ENCODE results near the gene UNC79. TPM values are rescaled to one million over a fixed set of nuclear protein-coding genes. Genes with fewer than 3 reads are reported as not detected.

UNC79 gene
- total RNA-seq, 1 donor from 2014 or later: 0.25 TPM

DNA sequence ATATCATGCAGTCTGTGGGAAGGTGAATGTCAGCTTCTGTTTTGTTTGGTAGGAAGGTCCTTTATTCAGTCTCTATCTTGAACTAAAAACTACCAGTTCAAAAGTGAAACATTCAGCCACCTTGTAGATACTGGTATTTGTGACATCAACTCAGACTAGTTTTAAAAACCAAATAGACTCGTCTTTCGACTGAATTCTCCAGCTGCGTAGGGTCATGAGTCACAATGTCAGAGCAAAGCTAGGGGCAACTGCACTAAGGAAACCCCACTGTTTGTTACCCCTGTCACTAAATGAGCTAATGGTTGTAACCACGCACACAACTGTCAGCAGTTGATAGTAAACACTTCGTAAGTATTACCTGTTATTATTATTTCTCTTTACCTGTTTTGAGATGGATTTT, 212.9 kb downstream of the UNC79 start:
- H3K27me3 ChIP-seq (ENCODE audit: low read depth): peaks cover 23% of the 10 kb centered on the region
- H3K4me3 ChIP-seq: no peak overlapping the region
- no peak for TF ChIP-seq CTCF (IDR thresholded peaks at IDR 0.05; ENCODE audit: borderline replicate concordance)
- H3K4me1 ChIP-seq: no peaks in the 10 kb centered on the region
- intact Hi-C loops (cut with micrococcal nuclease): no loop called here
- H3K36me3 ChIP-seq: no peaks in the 10 kb centered on the region
- H3K27ac ChIP-seq (replicated peaks): no peak overlapping the region
- no peaks in the 10 kb centered on the region for H3K9me3 ChIP-seq (replicated peaks)
- no peak for DNase-seq

GRCh38 chr14:93645200-93645599, 214.5 kb downstream of the UNC79 start:
- no peak for TF ChIP-seq CTCF (IDR thresholded peaks at IDR 0.05; ENCODE audit: borderline replicate concordance)
- intact Hi-C loops (cut with micrococcal nuclease): no loop called here
- Histone ChIP-seq H3K27me3 (ENCODE audit: low read depth) (peaks cover 19% of the 10 kb centered on the region), H3K27ac (replicated peaks) (no peak overlapping the region), H3K36me3 (no peaks in the 10 kb centered on the region), H3K9me3 (replicated peaks) (no peaks in the 10 kb centered on the region), H3K4me3 (no peak overlapping the region), H3K4me1 (no peaks in the 10 kb centered on the region)
- DNase-seq: no peak

GRCh38 chr14:93648440-93649168, 217.9 kb downstream of the UNC79 start:
- intact Hi-C loops (cut with micrococcal nuclease): no loop called here
- Histone ChIP-seq H3K4me1 (no peaks in the 10 kb centered on the region), H3K36me3 (no peaks in the 10 kb centered on the region), H3K4me3 (no peak overlapping the region), H3K27ac (replicated peaks) (no peak overlapping the region), H3K27me3 (ENCODE audit: low read depth) (peaks cover 13% of the 10 kb centered on the region), H3K9me3 (replicated peaks) (peaks cover 10% of the 10 kb centered on the region)
- DNase-seq: no peak
- TF ChIP-seq CTCF (IDR thresholded peaks at IDR 0.05; ENCODE audit: borderline replicate concordance): peak; percentile 50

GRCh38 chr14:93654599-93654998, 223.9 kb downstream of the UNC79 start:
- no peak for DNase-seq
- Histone ChIP-seq H3K4me3 (no peak overlapping the region), H3K4me1 (no peaks in the 10 kb centered on the region), H3K27ac (replicated peaks) (no peak overlapping the region), H3K36me3 (no peaks in the 10 kb centered on the region), H3K9me3 (replicated peaks) (peaks cover 10% of the 10 kb centered on the region), H3K27me3 (ENCODE audit: low read depth) (peaks cover 22% of the 10 kb centered on the region)
- no peak for TF ChIP-seq CTCF (IDR thresholded peaks at IDR 0.05; ENCODE audit: borderline replicate concordance)
- intact Hi-C loops (cut with micrococcal nuclease): loop anchor here (5.0 to 10.0 kb wide), 2 partner anchors 140 to 238 kb away; no protein-coding TSS in a partner anchor

DNA sequence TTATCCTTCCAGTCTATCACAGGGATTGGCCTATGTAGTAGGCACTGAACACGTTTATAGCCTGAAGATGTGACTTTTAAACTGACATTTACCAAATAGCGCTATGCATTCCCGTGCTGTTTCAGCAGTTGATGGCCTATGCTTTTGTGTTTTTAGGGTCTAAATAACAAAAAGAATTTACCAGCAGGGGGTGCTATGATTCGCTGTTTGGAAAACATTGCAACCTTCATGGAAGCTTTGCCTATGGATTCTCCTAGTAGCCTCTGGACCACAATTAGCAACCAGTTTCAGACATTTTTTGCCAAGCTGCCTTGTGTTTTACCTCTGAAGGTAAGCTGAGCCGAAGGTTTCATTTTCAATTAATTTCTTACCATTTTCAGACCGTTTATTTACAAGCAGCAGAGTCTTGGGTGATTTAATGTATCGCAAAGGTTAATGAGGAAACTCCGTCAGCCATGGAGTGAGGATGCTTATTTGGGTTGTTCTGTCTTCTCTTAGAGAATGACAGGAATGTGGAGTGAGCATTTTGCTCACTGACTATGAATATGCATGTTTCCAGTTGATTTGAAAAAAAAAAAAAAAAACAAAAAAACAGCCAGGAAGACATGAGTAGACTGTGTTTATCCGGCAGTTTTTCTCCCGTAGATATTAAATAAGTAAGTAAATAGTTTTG, 224.5 kb downstream of the UNC79 start:
- no peak for DNase-seq
- H3K4me1 ChIP-seq: no peaks in the 10 kb centered on the region
- TF ChIP-seq CTCF (IDR thresholded peaks at IDR 0.05; ENCODE audit: borderline replicate concordance): peak; percentile 66
- H3K36me3 ChIP-seq: no peaks in the 10 kb centered on the region
- intact Hi-C loops (cut with micrococcal nuclease): loop anchor here (10.0 kb wide), 1 partner anchor 140 kb away; no protein-coding TSS in a partner anchor
- H3K4me3 ChIP-seq: no peak overlapping the region
- H3K27me3 ChIP-seq (ENCODE audit: low read depth): peaks cover 22% of the 10 kb centered on the region
- H3K27ac ChIP-seq (replicated peaks): no peak overlapping the region
- peaks cover 10% of the 10 kb centered on the region for H3K9me3 ChIP-seq (replicated peaks)

Data from left ventricle myocardium inferior (tissue), 1 donor.